ENCODE results near the gene TMEM225B. TPM values are rescaled to one million over a fixed set of nuclear protein-coding genes. Genes with fewer than 3 reads are reported as not detected.
"Not testable (repeated sequence)": the region's sequence is repeated elsewhere in the genome, so short reads cannot be mapped to it uniquely, and the experiment has no call there.

Gene TMEM225B
- total RNA-seq, 2 donors from 2014 or later: 0.45 TPM; not detected in 1

GRCh38 chr7:99643464-99643863 lies 45.4 kb downstream of the TMEM225B start:
- intact Hi-C loops (cut with DNase I, micrococcal nuclease): no loop called here
- DNase-seq (no peak), ATAC-seq (no peak)

- DNase-seq (no peak), ATAC-seq (no peak)
- intact Hi-C loops (cut with DNase I, micrococcal nuclease): no loop called here
Observed at GRCh38 chr7:99644431-99644830, 46.4 kb downstream of the TMEM225B start.

- intact Hi-C loops (cut with DNase I, micrococcal nuclease): no loop called here
- no peak for DNase-seq
- ATAC-seq: no peak
Observed at GRCh38 chr7:99645590-99645989, 47.5 kb downstream of the TMEM225B start.

GRCh38 chr7:99648843-99649242 lies 50.8 kb downstream of the TMEM225B start:
- ATAC-seq (no peak), DNase-seq (no peak)
- intact Hi-C loops (cut with DNase I, micrococcal nuclease): no loop called here

GRCh38 chr7:99651290-99651689 lies 53.2 kb downstream of the TMEM225B start:
- no peak for ATAC-seq
- intact Hi-C loops (cut with DNase I, micrococcal nuclease): no loop called here

GRCh38 chr7:99652671-99653070 lies 54.6 kb downstream of the TMEM225B start:
- DNase-seq: no peak
- intact Hi-C loops (cut with DNase I, micrococcal nuclease): no loop called here
- no peak for ATAC-seq

More at GRCh38 chr7:99651290-99651689, 53.2 kb downstream of the TMEM225B start:
- no peak for DNase-seq

- intact Hi-C loops (cut with DNase I, micrococcal nuclease); DNase-seq: not testable (repeated sequence)
- ATAC-seq: peak; percentile 17
Observed at GRCh38 chr7:99653269-99653668, 55.2 kb downstream of the TMEM225B start.

- DNase-seq: no peak
- peak; percentile 24 for ATAC-seq
- intact Hi-C loops (cut with DNase I, micrococcal nuclease): no loop called here
Observed at GRCh38 chr7:99653754-99654153, 55.7 kb downstream of the TMEM225B start.

GRCh38 chr7:99654626-99655025 lies 56.6 kb downstream of the TMEM225B start:
- DNase-seq; intact Hi-C loops (cut with DNase I, micrococcal nuclease); ATAC-seq: not testable (repeated sequence)

- intact Hi-C loops (cut with DNase I, micrococcal nuclease); ATAC-seq; DNase-seq: not testable (repeated sequence)
Observed at GRCh38 chr7:99657879-99658278, 59.8 kb downstream of the TMEM225B start.

Other genes with a start within 250 kb of the TMEM225B start
- 100 to 1,000 TPM; 143 to 170 TPM for gene ARPC1B, start 223.5 kb upstream of the TMEM225B start, total RNA-seq
- gene PDAP1, start 189.7 kb upstream of the TMEM225B start, total RNA-seq: 10 to 100 TPM; 74.2 to 81.6 TPM
- 10 to 100 TPM; 69.9 to 79.0 TPM for gene BUD31, start 189.3 kb upstream of the TMEM225B start, total RNA-seq
- 1 to 10 TPM; 5.2 to 6.0 TPM for gene PTCD1, start 159.5 kb upstream of the TMEM225B start, total RNA-seq
- gene CPSF4, start 159.3 kb upstream of the TMEM225B start, total RNA-seq: 10 to 100 TPM; 18.6 to 26.0 TPM
- 100 to 1,000 TPM; 297 to 369 TPM for gene ATP5MF, start 132.1 kb upstream of the TMEM225B start, total RNA-seq
- gene ZNF789, start 125.4 kb upstream of the TMEM225B start, total RNA-seq: 10 to 100 TPM; 15.4 to 25.5 TPM
- gene ZNF394, start 98.0 kb upstream of the TMEM225B start, total RNA-seq: 10 to 100 TPM; 32.0 to 37.2 TPM
- gene ZKSCAN5, start 93.6 kb upstream of the TMEM225B start, total RNA-seq: 1 to 10 TPM; 5.2 to 5.9 TPM
- gene FAM200A, start 46.2 kb upstream of the TMEM225B start, total RNA-seq: 1 to 10 TPM; 3.7 to 4.0 TPM
- gene ZNF655, start 39.6 kb upstream of the TMEM225B start, total RNA-seq: 10 to 100 TPM; 69.9 to 71.7 TPM
- 10 to 100 TPM; 10.8 to 16.0 TPM for gene ZSCAN25, start 18.7 kb downstream of the TMEM225B start, total RNA-seq
- 100 to 1,000 TPM; 112 to 144 TPM for gene CYP3A5, start 81.7 kb downstream of the TMEM225B start, total RNA-seq
- under 1 TPM; 0.34 to 0.39 TPM for gene CYP3A7, start 136.9 kb downstream of the TMEM225B start, total RNA-seq
- 10 to 100 TPM in 1 of 2 donors, 1 to 10 TPM in 1; 4.9 to 12.9 TPM for gene CYP3A4, start 185.9 kb downstream of the TMEM225B start, total RNA-seq
- not detected for gene CYP3A43, start 229.7 kb downstream of the TMEM225B start, total RNA-seq